Cardiac fibroblast (primary cell): ENCODE results near the gene TSPAN3.
A peak's percentile ranks its signal among the peaks of the same experiment; 100 is the strongest.

Source experiments
- DNase-seq, 2 donors: peaks; one replicate each; pipeline versions ENCODE4 v3.0.0 to v3.0.0-alpha.2; 2010; ENCODE audit warnings: low read depth in 2 of 2
- H3K4me3 ChIP-seq, 2 donors: replicated peaks in 1 of 2; 1 replicate in 1 of 2; 2 replicates in 1 of 2; pipeline ENCODE4 v1.5.1; 2011; ENCODE audit warnings: low read depth in 2 of 2, low read length in 2 of 2, mild to moderate bottlenecking in 2 of 2, moderate library complexity in 1 of 2
- CTCF ChIP-seq: IDR thresholded peaks from one replicate; pipeline ENCODE4 v1.5.1; 2011; ENCODE audit warnings: low read depth, mild to moderate bottlenecking, low read length, inconsistent platforms

TSPAN3 gene

GRCh38 chr15:77074350-77074749 is 3.4 kb upstream of the TSPAN3 start:
- no peak for DNase-seq
- no peak overlapping the region for H3K4me3 ChIP-seq
- TF ChIP-seq CTCF, result no peak

GRCh38 chr15:77071305-77072223 is 655 bp upstream of the TSPAN3 start:
- no peak overlapping the region for H3K4me3 ChIP-seq
- no peak for DNase-seq
- TF ChIP-seq CTCF, result no peak

GRCh38 chr15:77070180-77070494 is 772 bp downstream of the TSPAN3 start:
- DNase-seq, result no peak
- peak overlapping the region; percentile 67 to 72 for H3K4me3 ChIP-seq
- TF ChIP-seq CTCF, result no peak

- TF ChIP-seq CTCF, result no peak
- H3K4me3 ChIP-seq, result peak overlapping the region; percentile 67 to 72
- no peak for DNase-seq
Observed at GRCh38 chr15:77069521-77070121, 1.3 kb downstream of the TSPAN3 start.

- no peak for TF ChIP-seq CTCF
- no peak for DNase-seq
- no peak overlapping the region for H3K4me3 ChIP-seq
Observed at GRCh38 chr15:77068633-77069032, 2.3 kb downstream of the TSPAN3 start.

- no peak for DNase-seq
- no peak for TF ChIP-seq CTCF
- no peak overlapping the region for H3K4me3 ChIP-seq
Observed at GRCh38 chr15:77067691-77068367, 3.1 kb downstream of the TSPAN3 start.
